Measurements from ENCODE around the gene ZDHHC18. TPM values are rescaled to one million over a fixed set of nuclear protein-coding genes. Genes with fewer than 3 reads are reported as not detected.

The ZDHHC18 gene
- total RNA-seq, 1 experiment from 2014 or later: 33.1 TPM

DNA sequence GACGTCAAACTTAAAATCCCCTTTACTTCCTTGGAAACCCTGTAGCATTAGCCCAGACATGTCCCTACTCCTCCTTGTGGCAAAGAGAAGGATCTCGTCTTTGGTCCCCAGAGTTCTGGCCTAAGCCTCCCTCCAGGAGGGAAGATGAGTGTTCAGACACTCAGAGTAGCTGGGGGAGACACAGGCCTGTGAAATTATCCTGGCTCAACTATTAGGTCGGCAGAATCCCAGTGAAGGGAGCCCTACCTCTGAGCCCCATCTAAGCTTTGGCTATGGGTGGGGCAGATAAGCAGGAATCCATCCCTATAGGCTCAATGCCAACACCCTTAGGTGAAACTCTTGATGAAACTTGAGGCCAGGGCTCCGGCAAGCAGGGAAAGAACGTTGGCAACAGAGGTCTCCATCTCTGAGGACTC is 34.8 kb downstream of the ZDHHC18 start:
- Histone ChIP-seq H3K27ac (ENCODE audit: insufficient read length, low read depth, low read length) (no peak overlapping the region), H2BK120ac (ENCODE audit: low read depth, low read length, poor library complexity, severe bottlenecking) (no peak overlapping the region), H2BK12ac (ENCODE audit: insufficient read length, low read depth, low read length) (no peak overlapping the region), H3K14ac (ENCODE audit: insufficient read depth, low read length) (no peak overlapping the region), H4K91ac (ENCODE audit: insufficient read length, low read depth, low read length) (no peak overlapping the region), H2AFZ (ENCODE audit: low read length) (no peak overlapping the region), H3T11ph (ENCODE audit: low read length) (no peak overlapping the region), H3K4me2 (ENCODE audit: insufficient read depth, insufficient read length, low read length) (no peak overlapping the region), H2BK5ac (ENCODE audit: insufficient read length, low read length) (no peak overlapping the region), H4K8ac (replicated peaks; ENCODE audit: insufficient read length, low read depth, low read length) (no peak overlapping the region), H3K4me1 (ENCODE audit: insufficient read depth, low read length) (no peaks in the 10 kb centered on the region; the same call in 1 of the 2 replicates), H2BK20ac (ENCODE audit: low read depth, low read length, poor library complexity, severe bottlenecking) (no peak overlapping the region), H3K18ac (ENCODE audit: insufficient read length, low read depth, low read length) (no peak overlapping the region), H2AK5ac (ENCODE audit: insufficient read length, low read length) (no peak overlapping the region), H3K27me3 (ENCODE audit: insufficient read depth, low read length) (no peaks in the 10 kb centered on the region; the same call in 1 of the 2 replicates), H3K9ac (ENCODE audit: extremely low read depth, insufficient read length, low read length) (no peak overlapping the region), H3K23me2 (ENCODE audit: insufficient read length, low read depth, low read length, poor library complexity, severe bottlenecking) (peaks cover 4% of the 10 kb centered on the region), H3K79me1 (ENCODE audit: insufficient read depth, low read depth, low read length, poor library complexity, severe bottlenecking) (no peaks in the 10 kb centered on the region), H3K79me2 (ENCODE audit: insufficient read depth, low read length) (no peaks in the 10 kb centered on the region), H3K4ac (ENCODE audit: low read depth, low read length) (no peak overlapping the region), H3K56ac (ENCODE audit: insufficient read length, low read depth, low read length) (no peak overlapping the region), H2BK15ac (ENCODE audit: low read depth, low read length) (no peak overlapping the region), H3K9me3 (ENCODE audit: control insufficient read depth, low read depth, low read length) (no peaks in the 10 kb centered on the region), H4K5ac (ENCODE audit: insufficient read length, low read depth, low read length) (no peak overlapping the region), H4K20me1 (ENCODE audit: control insufficient read depth, insufficient read depth, insufficient read length) (no peaks in the 10 kb centered on the region), H3K23ac (ENCODE audit: insufficient read length, low read depth, low read length) (no peak overlapping the region)
- Mint-ChIP-seq H3K27me3 (ENCODE audit: low read depth) (peaks cover 20% of the 10 kb centered on the region), H3K36me3 (ENCODE audit: insufficient read depth in 1 of 3, low read depth in 3 of 3) (no peaks in the 10 kb centered on the region), H3K27ac (peak overlapping the region in 2 of 3 experiments; percentile 18 to 38; a peak in 1 of 7 replicates), H3K9me3 (no peaks in the 10 kb centered on the region), H3K4me3 (no peak overlapping the region), H3K4me1 (peaks cover 42 to 43% of the 10 kb centered on the region in 2 experiments)
- WGBS (ENCODE audit: extremely low coverage, insufficient read length, low lambda C conversion rate): no CpG with 5 or more reads among the region's 5 CpGs
- TF ChIP-seq, protein P1, sequence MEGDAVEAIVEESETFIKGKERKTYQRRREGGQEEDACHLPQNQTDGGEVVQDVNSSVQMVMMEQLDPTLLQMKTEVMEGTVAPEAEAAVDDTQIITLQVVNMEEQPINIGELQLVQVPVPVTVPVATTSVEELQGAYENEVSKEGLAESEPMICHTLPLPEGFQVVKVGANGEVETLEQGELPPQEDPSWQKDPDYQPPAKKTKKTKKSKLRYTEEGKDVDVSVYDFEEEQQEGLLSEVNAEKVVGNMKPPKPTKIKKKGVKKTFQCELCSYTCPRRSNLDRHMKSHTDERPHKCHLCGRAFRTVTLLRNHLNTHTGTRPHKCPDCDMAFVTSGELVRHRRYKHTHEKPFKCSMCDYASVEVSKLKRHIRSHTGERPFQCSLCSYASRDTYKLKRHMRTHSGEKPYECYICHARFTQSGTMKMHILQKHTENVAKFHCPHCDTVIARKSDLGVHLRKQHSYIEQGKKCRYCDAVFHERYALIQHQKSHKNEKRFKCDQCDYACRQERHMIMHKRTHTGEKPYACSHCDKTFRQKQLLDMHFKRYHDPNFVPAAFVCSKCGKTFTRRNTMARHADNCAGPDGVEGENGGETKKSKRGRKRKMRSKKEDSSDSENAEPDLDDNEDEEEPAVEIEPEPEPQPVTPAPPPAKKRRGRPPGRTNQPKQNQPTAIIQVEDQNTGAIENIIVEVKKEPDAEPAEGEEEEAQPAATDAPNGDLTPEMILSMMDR (conservative IDR thresholded peaks at IDR 0.05): peak; percentile 55
- DNase-seq: no peak
